ENCODE measurements around the gene SPEN.
A peak's percentile ranks its signal among the peaks of the same experiment; 100 is the strongest.
"Not testable (repeated sequence)": the region's sequence is repeated elsewhere in the genome, so short reads cannot be mapped to it uniquely, and the experiment has no call there.

SPEN gene

DNA sequence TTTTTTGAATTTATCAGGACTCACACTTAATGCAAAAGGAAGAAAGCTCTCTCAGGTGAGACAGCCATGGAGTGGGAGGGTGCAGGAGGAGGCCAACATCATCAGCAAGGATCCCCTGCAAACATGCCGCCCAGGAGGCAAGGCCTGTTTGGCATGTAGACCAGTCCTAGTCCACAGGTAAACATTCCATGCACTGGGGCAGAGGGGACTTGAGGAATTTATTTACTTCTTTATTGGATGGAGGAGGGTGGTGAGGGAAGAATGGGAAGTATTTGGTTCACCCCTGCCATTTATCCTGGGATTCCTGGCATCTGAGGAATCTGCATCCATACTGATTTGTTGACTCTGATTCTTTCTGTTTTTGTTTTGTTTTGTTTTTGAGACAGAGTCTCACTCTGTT, 38.6 kb upstream of the SPEN start:
- Histone ChIP-seq H3K9me3 (ENCODE audit: control insufficient read depth in 2 of 2, low read length in 2 of 2) (no peaks in the 10 kb centered on the region), H3K27me3 (ENCODE audit: control insufficient read depth in 1 of 2, insufficient read depth in 2 of 2, low read length in 2 of 2) (no peaks in the 10 kb centered on the region), H3K4me1 (ENCODE audit: control insufficient read depth, insufficient read depth, low read length) (peaks cover 2% of the 10 kb centered on the region), H3K36me3 (ENCODE audit: control insufficient read depth in 2 of 2, insufficient read depth in 2 of 2, low read length in 2 of 2) (no peaks in the 10 kb centered on the region), H3K4me3 (ENCODE audit: low read length in 2 of 2) (no peak overlapping the region), H3K9ac (ENCODE audit: low read length in 2 of 2) (no peak overlapping the region), H3K27ac (ENCODE audit: low read length) (no peak overlapping the region)

DNA sequence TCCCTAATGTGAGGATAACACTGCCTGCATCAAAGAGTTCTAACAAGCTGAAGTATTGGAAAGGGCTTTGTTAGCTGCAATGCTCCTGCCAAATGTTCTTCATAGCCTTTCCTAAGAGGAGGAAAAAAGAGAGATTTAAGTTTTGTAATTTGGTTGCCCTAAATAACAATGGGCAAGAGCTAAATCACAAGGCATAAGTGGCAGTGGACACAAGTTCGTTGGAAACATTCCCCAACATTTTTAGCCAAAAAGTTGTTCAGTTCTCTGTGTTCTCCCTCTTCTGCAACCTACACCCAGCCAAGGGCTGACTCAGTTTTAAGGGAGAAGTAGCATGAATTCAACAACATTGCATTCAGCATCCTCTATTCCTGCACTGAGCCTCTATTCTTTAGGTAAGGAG, 37.4 kb upstream of the SPEN start:
- no peaks in the 10 kb centered on the region for H3K36me3 ChIP-seq (ENCODE audit: control insufficient read depth in 2 of 2, insufficient read depth in 2 of 2, low read length in 2 of 2)
- H3K9me3 ChIP-seq (ENCODE audit: control insufficient read depth in 2 of 2, low read length in 2 of 2) = no peaks in the 10 kb centered on the region
- H3K27me3 ChIP-seq (ENCODE audit: control insufficient read depth in 1 of 2, insufficient read depth in 2 of 2, low read length in 2 of 2) = no peaks in the 10 kb centered on the region
- no peak overlapping the region for H3K4me3 ChIP-seq (ENCODE audit: low read length in 2 of 2)
- no peak overlapping the region for H3K27ac ChIP-seq (ENCODE audit: low read length)
- no peak overlapping the region for H3K9ac ChIP-seq (ENCODE audit: low read length in 2 of 2)
- H3K4me1 ChIP-seq (ENCODE audit: control insufficient read depth, insufficient read depth, low read length) = peaks cover 2% of the 10 kb centered on the region

DNA sequence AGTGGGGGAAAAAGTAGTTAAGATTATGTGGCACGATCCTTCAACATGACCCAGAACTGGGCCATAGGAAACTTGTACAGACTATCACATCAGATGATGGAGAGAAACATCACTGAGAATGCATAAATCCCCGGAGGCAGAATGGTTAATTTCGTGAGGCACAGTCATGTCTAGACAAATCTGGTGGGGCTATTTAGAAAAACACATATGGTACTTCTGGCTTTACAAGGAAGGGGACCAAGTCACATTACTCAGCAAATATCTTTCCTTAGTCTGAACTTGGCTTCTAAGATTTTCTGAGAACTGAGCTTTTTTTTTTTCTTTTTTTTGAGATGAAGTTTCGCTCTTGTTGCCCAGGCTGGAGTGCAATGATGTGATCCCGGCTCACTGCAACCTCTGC, 30.8 kb upstream of the SPEN start:
- H3K27me3 ChIP-seq (ENCODE audit: control insufficient read depth in 1 of 2, insufficient read depth in 2 of 2, low read length in 2 of 2) = no peaks in the 10 kb centered on the region
- H3K9me3 ChIP-seq (ENCODE audit: control insufficient read depth in 2 of 2, low read length in 2 of 2) = no peaks in the 10 kb centered on the region
- no peak overlapping the region for H3K27ac ChIP-seq (ENCODE audit: low read length)
- H3K36me3 ChIP-seq (ENCODE audit: control insufficient read depth in 2 of 2, insufficient read depth in 2 of 2, low read length in 2 of 2) = no peaks in the 10 kb centered on the region
- H3K4me3 ChIP-seq (ENCODE audit: low read length in 2 of 2) = no peak overlapping the region
- H3K9ac ChIP-seq (ENCODE audit: low read length in 2 of 2) = no peak overlapping the region
- no peaks in the 10 kb centered on the region for H3K4me1 ChIP-seq (ENCODE audit: control insufficient read depth, insufficient read depth, low read length)

DNA sequence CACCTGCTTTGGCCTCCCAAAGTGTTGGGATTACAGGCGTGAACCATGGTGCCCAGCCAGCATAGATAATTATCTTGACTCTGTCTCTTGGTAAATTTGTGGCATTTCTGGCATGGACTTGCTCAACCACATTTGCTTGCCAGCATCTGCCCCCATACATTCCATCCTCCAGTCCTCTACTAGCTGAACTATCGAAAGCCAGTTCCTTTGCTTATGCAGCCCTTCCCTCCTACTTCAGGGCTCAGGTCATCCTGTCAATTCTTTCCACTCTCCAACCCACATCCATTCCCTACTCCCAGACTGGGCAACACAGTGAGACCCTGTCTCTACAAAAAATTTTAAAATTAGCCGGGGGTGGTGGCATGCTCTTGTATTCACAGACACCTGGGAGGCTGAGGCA, 27.0 kb upstream of the SPEN start:
- no peak overlapping the region for H3K27ac ChIP-seq (ENCODE audit: low read length)
- H3K9me3 ChIP-seq (ENCODE audit: control insufficient read depth in 2 of 2, low read length in 2 of 2) = no peaks in the 10 kb centered on the region
- no peaks in the 10 kb centered on the region for H3K36me3 ChIP-seq (ENCODE audit: control insufficient read depth in 2 of 2, insufficient read depth in 2 of 2, low read length in 2 of 2)
- H3K9ac ChIP-seq (ENCODE audit: low read length in 2 of 2) = no peak overlapping the region
- H3K4me1 ChIP-seq (ENCODE audit: control insufficient read depth, insufficient read depth, low read length) = no peaks in the 10 kb centered on the region
- H3K4me3 ChIP-seq (ENCODE audit: low read length in 2 of 2) = no peak overlapping the region
- no peaks in the 10 kb centered on the region for H3K27me3 ChIP-seq (ENCODE audit: control insufficient read depth in 1 of 2, insufficient read depth in 2 of 2, low read length in 2 of 2)

DNA sequence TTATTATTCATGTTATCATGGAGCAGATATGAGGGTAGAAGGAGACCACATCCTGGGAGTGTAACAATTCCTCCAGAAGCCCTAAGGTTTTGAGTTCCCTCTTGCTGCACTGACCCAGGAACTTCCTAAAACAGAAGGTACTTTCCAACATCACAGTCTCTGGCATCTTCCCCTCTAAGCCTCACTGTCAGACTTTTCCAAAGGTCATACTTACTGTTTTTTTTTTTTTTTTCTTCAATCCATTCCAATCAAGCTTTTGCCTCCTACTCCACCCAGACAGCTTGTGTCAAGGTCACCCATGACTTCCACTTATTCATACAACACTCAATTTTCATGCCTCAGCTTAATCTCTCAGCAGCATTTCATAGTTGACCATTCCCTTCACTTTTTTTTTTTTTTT, 21.7 kb upstream of the SPEN start:
- H3K27me3 ChIP-seq (ENCODE audit: control insufficient read depth in 1 of 2, insufficient read depth in 2 of 2, low read length in 2 of 2) = no peaks in the 10 kb centered on the region
- no peak overlapping the region for H3K4me3 ChIP-seq (ENCODE audit: low read length in 2 of 2)
- no peak overlapping the region for H3K27ac ChIP-seq (ENCODE audit: low read length)
- H3K9ac ChIP-seq (ENCODE audit: low read length in 2 of 2) = no peak overlapping the region
- H3K36me3 ChIP-seq (ENCODE audit: control insufficient read depth in 2 of 2, insufficient read depth in 2 of 2, low read length in 2 of 2) = no peaks in the 10 kb centered on the region
- no peaks in the 10 kb centered on the region for H3K4me1 ChIP-seq (ENCODE audit: control insufficient read depth, insufficient read depth, low read length)
- H3K9me3 ChIP-seq (ENCODE audit: control insufficient read depth in 2 of 2, low read length in 2 of 2) = no peaks in the 10 kb centered on the region

DNA sequence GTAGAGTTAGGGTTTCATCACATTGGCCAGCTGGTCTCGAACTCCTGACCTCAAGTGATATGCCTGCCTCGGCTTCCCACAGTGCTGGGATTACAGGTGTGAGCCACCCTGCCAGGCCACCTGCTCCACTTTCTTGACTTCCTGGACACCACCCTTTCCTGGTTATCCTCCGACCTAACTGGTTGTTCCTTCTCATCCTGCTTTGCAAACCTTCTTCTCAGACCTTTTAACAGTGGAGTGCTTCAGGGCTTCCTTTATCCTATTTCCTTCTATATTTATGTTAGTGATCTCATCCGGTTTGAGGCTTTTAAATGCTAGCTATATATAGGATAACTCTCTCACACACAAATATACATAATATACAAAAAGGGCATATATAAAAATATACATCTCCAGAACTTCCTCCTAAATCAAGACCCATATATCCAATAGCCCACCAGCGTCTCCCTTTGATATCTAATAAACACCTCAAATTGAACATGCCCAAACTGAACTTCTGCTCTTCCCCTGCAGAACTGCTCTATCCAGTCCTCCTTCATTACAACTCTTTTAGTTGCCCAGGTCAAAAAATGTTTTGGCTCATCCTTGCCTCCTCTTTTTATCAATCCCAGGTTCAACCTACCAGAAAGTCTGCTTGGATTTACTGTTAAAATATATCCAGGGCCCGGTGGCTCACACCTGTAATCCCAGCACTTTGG, 20.5 kb upstream of the SPEN start:
- Histone ChIP-seq H3K27me3 (ENCODE audit: control insufficient read depth in 1 of 2, insufficient read depth in 2 of 2, low read length in 2 of 2) (no peaks in the 10 kb centered on the region), H3K27ac (ENCODE audit: low read length) (no peak overlapping the region), H3K4me3 (ENCODE audit: low read length in 2 of 2) (no peak overlapping the region), H3K36me3 (ENCODE audit: control insufficient read depth in 2 of 2, insufficient read depth in 2 of 2, low read length in 2 of 2) (no peaks in the 10 kb centered on the region), H3K4me1 (ENCODE audit: control insufficient read depth, insufficient read depth, low read length) (no peaks in the 10 kb centered on the region), H3K9me3 (ENCODE audit: control insufficient read depth in 2 of 2, low read length in 2 of 2) (no peaks in the 10 kb centered on the region), H3K9ac (ENCODE audit: low read length in 2 of 2) (no peak overlapping the region)

- H3K36me3 ChIP-seq (ENCODE audit: control insufficient read depth in 2 of 2, insufficient read depth in 2 of 2, low read length in 2 of 2); H3K4me3 ChIP-seq (ENCODE audit: low read length in 2 of 2); H3K27ac ChIP-seq (ENCODE audit: low read length); H3K9ac ChIP-seq (ENCODE audit: low read length in 2 of 2); H3K4me1 ChIP-seq (ENCODE audit: control insufficient read depth, insufficient read depth, low read length); H3K27me3 ChIP-seq (ENCODE audit: control insufficient read depth in 1 of 2, insufficient read depth in 2 of 2, low read length in 2 of 2); H3K9me3 ChIP-seq (ENCODE audit: control insufficient read depth in 2 of 2, low read length in 2 of 2): not testable (repeated sequence)
Observed at GRCh38 chr1:15827567-15827966, 19.9 kb upstream of the SPEN start.

GRCh38 chr1:15828931-15829330, 18.6 kb upstream of the SPEN start:
- H3K9me3 ChIP-seq (ENCODE audit: control insufficient read depth in 2 of 2, low read length in 2 of 2); H3K27me3 ChIP-seq (ENCODE audit: control insufficient read depth in 1 of 2, insufficient read depth in 2 of 2, low read length in 2 of 2); H3K4me1 ChIP-seq (ENCODE audit: control insufficient read depth, insufficient read depth, low read length); H3K9ac ChIP-seq (ENCODE audit: low read length in 2 of 2); H3K27ac ChIP-seq (ENCODE audit: low read length); H3K36me3 ChIP-seq (ENCODE audit: control insufficient read depth in 2 of 2, insufficient read depth in 2 of 2, low read length in 2 of 2); H3K4me3 ChIP-seq (ENCODE audit: low read length in 2 of 2): not testable (repeated sequence)

GRCh38 chr1:15830258-15830657, 17.2 kb upstream of the SPEN start:
- no peak overlapping the region for H3K9ac ChIP-seq (ENCODE audit: low read length in 2 of 2)
- H3K27me3 ChIP-seq (ENCODE audit: control insufficient read depth in 1 of 2, insufficient read depth in 2 of 2, low read length in 2 of 2) = no peaks in the 10 kb centered on the region
- H3K27ac ChIP-seq (ENCODE audit: low read length) = no peak overlapping the region
- no peak overlapping the region for H3K4me3 ChIP-seq (ENCODE audit: low read length in 2 of 2)
- no peaks in the 10 kb centered on the region for H3K9me3 ChIP-seq (ENCODE audit: control insufficient read depth in 2 of 2, low read length in 2 of 2)
- H3K4me1 ChIP-seq (ENCODE audit: control insufficient read depth, insufficient read depth, low read length) = peaks cover 6% of the 10 kb centered on the region
- H3K36me3 ChIP-seq (ENCODE audit: control insufficient read depth in 2 of 2, insufficient read depth in 2 of 2, low read length in 2 of 2) = no peaks in the 10 kb centered on the region

DNA sequence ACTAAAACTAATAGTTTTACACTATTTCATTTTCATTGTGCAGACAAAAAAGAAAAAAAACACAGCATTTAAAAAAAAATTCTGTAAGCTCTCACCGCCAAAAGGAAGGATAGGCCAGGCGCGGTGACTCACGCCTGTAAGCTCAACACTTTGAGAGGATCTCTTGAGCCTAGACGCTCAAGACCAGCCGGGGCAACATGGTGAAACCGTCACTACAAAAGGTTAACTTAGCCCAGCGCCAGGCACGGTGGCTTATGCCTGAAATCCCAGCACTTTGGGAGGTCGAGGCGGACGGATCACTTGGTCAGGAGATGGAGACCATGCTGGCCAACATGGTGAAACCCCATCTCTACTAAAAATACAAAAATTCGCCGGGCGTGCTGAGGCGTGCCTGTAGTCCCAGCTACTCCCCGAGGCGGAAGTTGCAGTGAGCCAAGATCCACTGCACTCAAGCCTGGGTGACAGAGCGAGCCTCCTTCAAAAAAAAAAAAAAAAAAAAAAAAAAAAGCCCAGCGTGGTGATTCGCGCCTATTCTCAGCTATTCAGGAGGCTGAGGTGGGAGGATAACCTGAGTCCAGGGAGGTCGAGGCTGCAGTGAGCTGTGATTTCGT, 14.3 kb upstream of the SPEN start:
- no peaks in the 10 kb centered on the region for H3K36me3 ChIP-seq (ENCODE audit: control insufficient read depth in 2 of 2, insufficient read depth in 2 of 2, low read length in 2 of 2)
- H3K4me3 ChIP-seq (ENCODE audit: low read length in 2 of 2) = peak overlapping the region; percentile 89 to 95
- no peaks in the 10 kb centered on the region for H3K9me3 ChIP-seq (ENCODE audit: control insufficient read depth in 2 of 2, low read length in 2 of 2)
- H3K27me3 ChIP-seq (ENCODE audit: control insufficient read depth in 1 of 2, insufficient read depth in 2 of 2, low read length in 2 of 2) = no peaks in the 10 kb centered on the region
- peak overlapping the region; percentile 100 for H3K27ac ChIP-seq (ENCODE audit: low read length)
- H3K4me1 ChIP-seq (ENCODE audit: control insufficient read depth, insufficient read depth, low read length) = peaks cover 13% of the 10 kb centered on the region
- H3K9ac ChIP-seq (ENCODE audit: low read length in 2 of 2) = peak overlapping the region; percentile 97 to 98

- Histone ChIP-seq H3K4me3 (ENCODE audit: low read length in 2 of 2) (peak overlapping the region; percentile 89 to 95), H3K4me1 (ENCODE audit: control insufficient read depth, insufficient read depth, low read length) (peaks cover 13% of the 10 kb centered on the region), H3K9ac (ENCODE audit: low read length in 2 of 2) (peak overlapping the region; percentile 97 to 98), H3K27ac (ENCODE audit: low read length) (peak overlapping the region; percentile 100), H3K27me3 (ENCODE audit: control insufficient read depth in 1 of 2, insufficient read depth in 2 of 2, low read length in 2 of 2) (no peaks in the 10 kb centered on the region), H3K36me3 (ENCODE audit: control insufficient read depth in 2 of 2, insufficient read depth in 2 of 2, low read length in 2 of 2) (no peaks in the 10 kb centered on the region), H3K9me3 (ENCODE audit: control insufficient read depth in 2 of 2, low read length in 2 of 2) (no peaks in the 10 kb centered on the region)
Observed at GRCh38 chr1:15833842-15834405, 13.6 kb upstream of the SPEN start.
